GM13976 (cell line): ENCODE data around the gene ARFGEF3.

Experiments
- DNase-seq: peaks from one replicate; pipeline ENCODE4 v3.0.0; 2012; ENCODE audit warnings: low spot score
- CTCF ChIP-seq: IDR thresholded peaks from 2 replicates; pipeline ENCODE4 v1.5.1; 2012; ENCODE audit warnings: borderline replicate concordance, mild to moderate bottlenecking; ENCODE audit not compliant: insufficient read depth; ENCODE audit errors: extremely low read depth, missing control alignments, control extremely low read depth
- in situ Hi-C: fragments of 300-500 bp; cut with MboI; formaldehyde crosslinking; loops from one replicate; pipeline ENCODE4 v1.12.0; 2022; ENCODE audit warnings: low sequenced_read_pairs, mixed read lengths, inconsistent platforms; ENCODE audit not compliant: unreplicated experiment

ARFGEF3 gene

GRCh38 chr6:138378463-138378862 lies 216.7 kb downstream of the ARFGEF3 start:
- in situ Hi-C loops, result no loop called here
- DNase-seq, result no peak
- TF ChIP-seq CTCF, result no peak

- TF ChIP-seq CTCF, result no peak
- DNase-seq, result no peak
- in situ Hi-C loops, result no loop called here
Measured at GRCh38 chr6:138382498-138383265, 220.9 kb downstream of the ARFGEF3 start.

GRCh38 chr6:138383776-138384175 lies 222.0 kb downstream of the ARFGEF3 start:
- no peak for TF ChIP-seq CTCF

GRCh38 chr6:138386897-138387296 lies 225.2 kb downstream of the ARFGEF3 start:
- no peak for TF ChIP-seq CTCF
- in situ Hi-C loops, result no loop called here
- no peak for DNase-seq

More at GRCh38 chr6:138383776-138384175, 222.0 kb downstream of the ARFGEF3 start:
- in situ Hi-C loops, result no loop called here
- no peak for DNase-seq

- TF ChIP-seq CTCF, result no peak
- in situ Hi-C loops, result no loop called here
- no peak for DNase-seq
Measured at GRCh38 chr6:138387577-138388368, 226.0 kb downstream of the ARFGEF3 start.

- no peak for DNase-seq
- no peak for TF ChIP-seq CTCF
- in situ Hi-C loops, result no loop called here
Measured at GRCh38 chr6:138389551-138389950, 227.8 kb downstream of the ARFGEF3 start.
